Islet of Langerhans (tissue), 1 donor: ENCODE data around the gene SAMD1.

Experiments used
- FAIRE-seq: peaks from one replicate; lab custom pipeline; 2011; peaks lifted over from hg19 to GRCh38; lab: Jason Lieb, UNC

Gene SAMD1

GRCh38 chr19:14112809-14113385, 22.3 kb upstream of the SAMD1 start:
- no peak for FAIRE-seq

GRCh38 chr19:14112051-14112808, 21.7 kb upstream of the SAMD1 start:
- no peak for FAIRE-seq

- FAIRE-seq, result no peak
Measured at GRCh38 chr19:14111486-14111885, 20.9 kb upstream of the SAMD1 start.

GRCh38 chr19:14110650-14111049, 20.1 kb upstream of the SAMD1 start:
- FAIRE-seq, result no peak

- no peak for FAIRE-seq
Measured at GRCh38 chr19:14107581-14108461, 17.3 kb upstream of the SAMD1 start.

- FAIRE-seq, result no peak
Measured at GRCh38 chr19:14106840-14107239, 16.3 kb upstream of the SAMD1 start.

GRCh38 chr19:14105680-14106079, 15.1 kb upstream of the SAMD1 start:
- no peak for FAIRE-seq

- FAIRE-seq, result no peak
Measured at GRCh38 chr19:14103310-14103709, 12.8 kb upstream of the SAMD1 start.

- no peak for FAIRE-seq
Measured at GRCh38 chr19:14102756-14103155, 12.2 kb upstream of the SAMD1 start.

GRCh38 chr19:14102102-14102696, 11.6 kb upstream of the SAMD1 start:
- FAIRE-seq, result no peak

GRCh38 chr19:14101003-14101545, 10.5 kb upstream of the SAMD1 start:
- FAIRE-seq, result no peak

GRCh38 chr19:14097532-14098151, 7.1 kb upstream of the SAMD1 start:
- FAIRE-seq, result no peak

GRCh38 chr19:14096272-14096992, 5.9 kb upstream of the SAMD1 start:
- no peak for FAIRE-seq

GRCh38 chr19:14094854-14095253, 4.3 kb upstream of the SAMD1 start:
- FAIRE-seq, result no peak

- no peak for FAIRE-seq
Measured at GRCh38 chr19:14093117-14093823, 2.7 kb upstream of the SAMD1 start.

GRCh38 chr19:14091813-14092462, 1.4 kb upstream of the SAMD1 start:
- FAIRE-seq, result no peak

- FAIRE-seq, result no peak
Measured at GRCh38 chr19:14091081-14091812, 696 bp upstream of the SAMD1 start.

- FAIRE-seq, result no peak
Measured at GRCh38 chr19:14089662-14090508, 666 bp downstream of the SAMD1 start.

GRCh38 chr19:14089412-14089661, 1.2 kb downstream of the SAMD1 start:
- FAIRE-seq, result no peak
